CD4-positive, alpha-beta T cell treated with Interleukin-1 beta for 1 hour (primary cell): Measurements from ENCODE around the gene CFAP45.
"Not testable (repeated sequence)": the region's sequence is repeated elsewhere in the genome, so short reads cannot be mapped to it uniquely, and the experiment has no call there.

Experiments used
- DNase-seq, 2 donors: peaks; one replicate each; pipeline ENCODE4 v3.0.0-alpha.2; 2020 to 2022

Gene CFAP45

GRCh38 chr1:159904036-159904435, 4.1 kb upstream of the CFAP45 start:
- not testable (repeated sequence) for DNase-seq

- no peak for DNase-seq
These were observed 2.6 kb upstream of the CFAP45 start for GRCh38 chr1:159902541-159902940.

GRCh38 chr1:159900755-159901360, 893 bp upstream of the CFAP45 start:
- no peak for DNase-seq

- DNase-seq = not testable (repeated sequence)
These were observed 331 bp downstream of the CFAP45 start for GRCh38 chr1:159899634-159900033.

GRCh38 chr1:159898527-159898926, 1.4 kb downstream of the CFAP45 start:
- no peak for DNase-seq

- no peak for DNase-seq
These were observed 2.0 kb downstream of the CFAP45 start for GRCh38 chr1:159897962-159898361.

GRCh38 chr1:159896546-159896930, 3.4 kb downstream of the CFAP45 start:
- DNase-seq = no peak

- DNase-seq = no peak
These were observed 4.0 kb downstream of the CFAP45 start for GRCh38 chr1:159895836-159896545.

GRCh38 chr1:159895286-159895685, 4.7 kb downstream of the CFAP45 start:
- no peak for DNase-seq

- DNase-seq = no peak
These were observed 7.0 kb downstream of the CFAP45 start for GRCh38 chr1:159892944-159893343.

- DNase-seq = peak; percentile 85
These were observed 8.4 kb downstream of the CFAP45 start for GRCh38 chr1:159891275-159892157.

GRCh38 chr1:159890390-159890789, 9.6 kb downstream of the CFAP45 start:
- no peak for DNase-seq

- DNase-seq = peak in 1 of 2 donors; percentile 29
These were observed 10.1 kb downstream of the CFAP45 start for GRCh38 chr1:159889821-159890252.

- no peak for DNase-seq
These were observed 10.8 kb downstream of the CFAP45 start for GRCh38 chr1:159889202-159889601.

GRCh38 chr1:159884296-159884695, 15.7 kb downstream of the CFAP45 start:
- DNase-seq = no peak

- no peak for DNase-seq
These were observed 16.8 kb downstream of the CFAP45 start for GRCh38 chr1:159883134-159883533.

- DNase-seq = no peak
These were observed 17.5 kb downstream of the CFAP45 start for GRCh38 chr1:159882527-159882862.

- peak; percentile 47 to 48 for DNase-seq
These were observed 18.1 kb downstream of the CFAP45 start for GRCh38 chr1:159881622-159882526.

- no peak for DNase-seq
These were observed 19.5 kb downstream of the CFAP45 start for GRCh38 chr1:159880430-159880829.

- no peak for DNase-seq
These were observed 20.0 kb downstream of the CFAP45 start for GRCh38 chr1:159879977-159880376.

GRCh38 chr1:159879136-159879535, 20.8 kb downstream of the CFAP45 start:
- no peak for DNase-seq

- DNase-seq = no peak
These were observed 22.1 kb downstream of the CFAP45 start for GRCh38 chr1:159877695-159878444.
